ENCODE measurements around the gene KCNK13.

The KCNK13 gene

DNA sequence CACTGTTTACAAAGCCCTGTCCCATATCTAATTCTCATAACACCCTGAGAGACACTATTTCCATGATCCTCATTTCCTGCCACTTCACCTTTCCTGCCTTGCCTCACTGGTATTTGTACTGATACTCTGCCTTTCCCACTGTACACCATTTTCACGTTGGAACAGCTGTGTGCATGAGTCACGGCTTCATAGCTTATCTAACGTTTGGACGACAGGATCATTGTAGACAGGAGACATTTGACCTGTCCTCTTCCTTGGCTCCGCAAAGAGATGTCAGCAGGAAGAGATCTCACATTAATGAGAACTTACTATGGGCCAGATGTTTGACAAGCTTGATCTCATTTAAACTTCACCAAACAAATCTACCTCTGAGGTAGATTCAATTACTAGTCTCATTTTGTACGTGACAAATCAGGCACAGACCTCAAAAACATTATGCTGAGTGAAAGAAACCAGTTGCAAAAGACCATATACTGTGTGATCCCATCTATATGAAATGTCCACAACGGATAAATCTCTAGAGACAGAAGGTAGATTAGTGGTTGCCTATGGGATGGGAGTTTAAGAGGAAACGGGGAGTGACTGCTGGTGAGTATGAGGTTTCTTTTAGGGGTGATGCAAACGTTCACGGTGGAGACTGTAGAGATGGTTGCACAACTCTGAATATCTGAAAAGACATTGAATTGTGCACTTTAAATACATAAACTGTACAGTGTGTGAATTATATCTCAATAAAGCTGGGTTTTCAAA is 71.2 kb downstream of the KCNK13 start:
- no peak for DNase-seq (ENCODE audit: low read depth in 3 of 3)

DNA sequence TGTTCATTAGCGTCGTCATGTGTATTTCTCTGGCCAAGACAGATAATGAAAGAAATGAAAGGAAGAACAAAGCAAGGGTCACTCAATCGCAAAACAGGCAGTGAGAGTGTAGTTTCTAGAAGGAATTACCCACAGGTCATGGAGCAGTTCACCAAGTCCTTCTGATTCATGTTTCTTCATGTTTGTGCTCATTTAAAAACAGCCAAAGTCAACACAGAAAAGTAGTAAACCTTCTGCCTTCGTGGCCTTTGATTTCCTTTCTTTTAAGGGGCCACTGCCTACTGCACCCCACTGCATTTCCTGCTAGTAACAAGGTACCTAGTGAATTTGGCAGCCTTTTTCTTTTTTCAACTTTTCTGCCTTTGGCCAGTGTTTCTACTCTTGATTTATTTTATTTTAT is 75.1 kb downstream of the KCNK13 start:
- no peak for DNase-seq (ENCODE audit: low read depth in 3 of 3)

DNA sequence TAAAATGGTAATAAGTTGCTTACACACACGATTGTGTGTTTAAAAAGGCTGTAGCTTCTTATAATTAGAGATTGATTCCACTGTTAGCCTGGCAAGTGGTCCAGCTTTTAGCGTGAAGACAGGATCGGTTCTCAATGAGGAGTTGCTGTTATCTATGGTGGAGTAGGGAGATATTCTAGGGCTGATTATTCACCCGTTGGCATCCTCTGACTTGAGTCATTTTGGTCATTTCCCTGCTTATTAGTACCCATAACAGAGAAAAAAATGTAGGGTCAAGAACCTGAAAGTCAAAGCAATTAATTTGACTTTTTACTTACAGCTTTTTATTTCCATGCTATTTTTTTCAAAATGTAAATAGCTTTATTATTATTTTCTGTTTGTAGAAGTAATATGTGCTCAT is 76.0 kb downstream of the KCNK13 start:
- DNase-seq (ENCODE audit: low read depth in 3 of 3), result no peak

DNA sequence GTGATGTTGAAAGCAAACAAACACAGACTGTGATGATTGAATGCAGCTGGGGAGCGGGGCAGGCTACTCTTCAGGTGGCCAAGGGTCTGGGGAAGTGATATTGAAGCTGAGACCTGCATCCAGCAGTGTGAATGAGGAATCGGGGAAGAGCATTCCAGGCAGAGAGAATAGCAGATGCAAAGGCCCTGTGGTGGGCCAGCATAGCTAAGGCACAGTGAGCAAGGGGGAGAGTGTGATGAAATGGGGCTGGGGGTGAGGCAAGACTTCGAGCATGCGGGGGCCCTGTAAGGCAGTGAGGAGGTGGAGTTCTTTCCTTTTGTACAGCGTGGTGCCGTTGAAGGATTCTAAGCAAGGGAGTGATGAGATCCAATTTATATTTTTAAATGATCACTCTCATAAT is 77.4 kb downstream of the KCNK13 start:
- DNase-seq (ENCODE audit: low read depth in 3 of 3), result no peak

DNA sequence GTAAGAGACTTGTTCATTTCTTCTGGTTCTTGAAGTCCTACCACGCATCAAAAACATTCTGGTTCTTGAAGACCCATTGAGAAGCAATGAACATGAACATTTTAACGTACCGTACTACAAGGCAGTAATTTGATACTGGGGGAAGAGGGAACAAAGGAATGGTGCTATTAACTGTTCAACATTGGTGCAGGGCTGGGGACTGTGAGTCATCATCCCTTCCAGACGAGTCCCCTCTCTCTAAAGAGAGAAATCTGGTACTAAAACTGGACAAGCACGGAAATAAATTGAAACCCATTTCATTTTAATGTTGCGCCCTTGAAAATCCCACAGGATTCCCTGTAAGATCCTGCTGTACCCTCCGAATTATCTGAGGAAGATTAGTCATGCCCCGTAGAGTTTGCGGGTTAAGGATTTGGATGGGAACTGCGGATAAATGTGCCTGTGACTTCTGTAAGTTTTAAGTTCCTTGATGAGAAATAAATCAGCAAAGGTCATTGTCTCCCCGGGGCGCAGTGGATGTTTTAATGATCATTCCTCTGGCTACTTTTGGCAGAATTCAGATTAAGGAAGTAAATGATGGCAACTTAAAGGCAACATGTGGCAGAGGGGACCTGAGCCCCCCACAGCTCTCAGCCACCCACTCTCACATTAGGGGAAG is 78.6 kb downstream of the KCNK13 start:
- no peak for DNase-seq (ENCODE audit: low read depth in 3 of 3)

DNA sequence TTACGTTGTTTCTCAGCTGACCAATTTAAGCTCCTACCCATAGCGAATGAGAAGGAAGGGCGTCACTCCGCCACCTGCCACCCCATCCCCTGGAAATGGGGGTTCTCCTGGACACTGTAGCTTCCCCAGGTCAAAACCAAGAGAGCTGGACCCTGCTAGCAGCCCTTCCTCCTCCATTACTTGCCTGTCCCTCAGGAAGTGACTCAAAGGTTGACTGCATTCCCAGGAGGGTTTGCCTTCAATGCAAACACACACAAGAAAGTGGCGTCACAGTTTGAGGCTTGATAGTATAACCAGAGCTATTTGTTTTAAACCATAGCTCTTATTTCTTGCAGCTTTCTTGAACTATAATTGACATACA is 79.1 kb downstream of the KCNK13 start:
- DNase-seq (ENCODE audit: low read depth in 3 of 3), result no peak

DNA sequence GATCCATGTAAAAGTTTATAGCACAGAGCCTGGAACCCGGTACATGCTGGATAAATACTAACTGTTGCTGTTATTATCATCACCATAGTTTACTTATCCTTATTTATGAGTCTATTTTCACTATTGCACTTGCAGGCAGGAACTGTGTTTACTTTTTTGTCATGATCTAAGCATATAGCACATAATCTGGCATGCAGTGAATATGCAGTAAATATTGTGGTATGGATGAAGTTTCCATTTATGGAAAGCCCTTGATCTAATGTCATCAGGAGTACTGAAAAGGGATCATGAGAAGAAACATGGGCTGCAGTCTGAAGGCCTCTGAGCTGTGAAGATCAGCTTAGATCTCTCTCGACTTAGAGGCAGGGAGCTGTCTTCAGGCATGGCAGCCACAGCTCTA is 91.6 kb downstream of the KCNK13 start:
- DNase-seq (ENCODE audit: low read depth in 3 of 3), result no peak

DNA sequence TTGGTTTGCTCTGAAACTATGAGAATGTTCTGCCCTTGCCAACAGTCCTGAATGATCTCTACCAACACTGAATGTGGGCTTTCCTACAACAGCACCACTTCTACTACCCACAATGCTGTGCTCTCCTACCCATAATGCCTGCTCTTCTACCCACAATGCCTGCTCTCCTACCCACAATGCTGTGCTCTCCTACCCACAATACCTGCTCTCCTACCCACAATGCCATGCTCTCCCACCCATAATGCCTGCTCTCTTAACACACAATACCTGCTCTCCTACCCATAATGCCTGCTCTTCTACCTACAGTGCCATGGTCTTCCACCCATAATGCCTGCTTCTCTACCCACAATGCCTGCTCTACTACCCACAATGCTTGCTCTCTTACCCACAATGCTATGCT is 92.3 kb downstream of the KCNK13 start:
- DNase-seq (ENCODE audit: low read depth in 3 of 3), result no peak

DNA sequence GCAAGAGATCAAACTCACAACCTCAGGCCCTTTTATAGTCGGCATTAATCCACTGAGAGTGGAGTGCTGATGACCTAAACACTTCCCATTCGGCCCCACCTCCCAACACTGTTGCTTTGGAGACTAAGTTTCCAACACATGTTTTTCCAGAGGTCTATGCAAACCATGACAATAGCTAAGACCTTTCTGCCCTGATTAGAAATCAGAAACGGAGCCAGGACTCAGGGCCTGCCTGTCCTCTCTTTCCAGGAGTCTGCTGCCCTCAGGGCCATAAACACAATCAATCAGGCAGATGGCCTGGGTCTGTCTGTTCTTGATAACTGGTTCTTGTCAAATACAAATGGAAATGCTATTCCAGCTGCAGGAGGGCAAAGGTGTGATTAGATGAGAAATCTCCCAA is 97.4 kb downstream of the KCNK13 start:
- no peak for DNase-seq (ENCODE audit: low read depth in 3 of 3)

DNA sequence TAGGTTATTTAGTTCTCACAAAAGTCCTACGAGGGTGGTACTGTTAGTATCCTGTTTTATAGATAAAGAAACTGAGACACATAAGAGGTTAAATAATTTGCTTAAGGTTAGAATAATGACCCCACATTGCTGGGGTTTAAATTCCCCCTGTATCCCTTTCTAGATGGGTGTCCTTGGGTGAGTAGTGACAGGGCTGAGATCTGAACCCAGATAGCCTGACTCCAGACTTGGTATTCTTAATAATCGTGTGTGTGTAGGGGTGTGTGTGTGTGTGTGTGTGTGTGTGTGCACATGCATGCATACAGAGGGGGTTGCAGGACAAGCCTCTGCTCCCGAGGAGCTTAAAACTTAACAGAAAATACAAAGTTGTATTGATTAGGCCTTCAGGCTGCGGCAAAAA is 97.9 kb downstream of the KCNK13 start:
- DNase-seq (ENCODE audit: low read depth in 3 of 3), result no peak

DNA sequence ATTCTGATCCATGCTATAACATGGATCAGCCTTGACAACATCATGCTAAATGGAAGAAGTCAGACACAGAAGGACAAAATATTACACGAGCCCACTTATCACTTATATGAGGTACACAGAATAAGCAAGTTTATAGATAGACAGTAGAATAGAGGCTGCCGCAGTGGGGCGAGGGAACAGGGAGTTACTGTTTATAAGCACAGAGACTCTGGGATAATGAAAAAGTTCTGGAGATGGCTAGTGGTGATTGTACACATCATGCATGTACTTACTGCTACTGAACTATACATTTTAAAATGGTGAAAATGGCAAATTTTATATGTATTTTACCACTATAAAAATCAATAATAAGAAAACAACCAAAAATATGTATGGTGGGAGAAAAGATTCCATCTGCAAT is 99.3 kb downstream of the KCNK13 start:
- no peak for DNase-seq (ENCODE audit: low read depth in 3 of 3)

DNA sequence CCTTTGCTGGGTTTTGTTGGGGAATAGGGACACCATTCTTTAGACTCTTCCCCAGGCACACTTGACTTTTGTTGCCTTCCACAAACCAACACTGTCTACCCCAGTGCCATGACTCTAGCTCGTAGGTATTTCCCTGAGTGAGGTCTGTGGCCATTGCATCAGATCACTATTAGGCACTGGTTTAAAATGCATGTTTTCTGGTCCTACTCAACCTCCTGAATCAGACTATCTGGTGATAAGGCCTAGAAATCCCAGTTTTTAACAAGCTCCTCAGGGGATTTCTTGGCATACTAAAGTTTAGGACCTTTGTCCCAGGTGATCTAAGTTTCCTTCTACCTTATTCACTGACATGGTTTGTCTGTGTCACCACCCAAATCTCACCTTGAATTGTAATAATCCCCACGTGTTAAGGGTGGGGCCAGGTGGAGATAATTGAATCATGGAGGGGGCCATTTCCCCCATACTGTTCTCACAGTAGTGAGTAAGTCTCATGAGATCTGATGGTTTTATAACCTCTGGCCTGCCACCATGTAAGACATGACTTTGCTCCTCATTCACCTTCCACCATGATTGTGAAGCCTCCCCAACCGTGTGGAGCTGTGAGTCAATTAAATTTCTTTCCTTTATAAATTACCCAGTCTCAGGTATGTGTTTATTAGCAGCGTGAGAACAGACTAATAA is 106.8 kb downstream of the KCNK13 start:
- no peak for DNase-seq (ENCODE audit: low read depth in 3 of 3)

DNA sequence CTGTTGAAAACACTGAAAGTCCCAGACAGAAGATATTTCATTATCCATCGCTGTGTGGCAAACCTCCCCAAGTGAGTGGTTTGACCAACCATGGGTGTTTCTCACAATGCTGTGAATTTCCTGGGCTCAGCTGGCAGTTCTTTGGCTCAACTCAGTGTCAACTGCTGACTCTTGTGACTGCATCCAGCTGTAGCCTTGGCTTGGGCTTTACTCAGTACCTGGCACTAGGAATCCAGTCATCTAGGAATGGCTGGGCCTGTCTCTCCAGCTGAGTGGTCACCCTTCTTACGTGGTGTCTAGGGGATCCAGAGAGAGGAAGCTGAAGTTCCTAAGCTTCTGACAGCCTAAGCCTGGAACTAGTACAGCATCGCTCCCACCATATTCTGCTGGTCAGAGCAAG is 113.8 kb downstream of the KCNK13 start:
- no peak for DNase-seq (ENCODE audit: low read depth in 3 of 3)

DNA sequence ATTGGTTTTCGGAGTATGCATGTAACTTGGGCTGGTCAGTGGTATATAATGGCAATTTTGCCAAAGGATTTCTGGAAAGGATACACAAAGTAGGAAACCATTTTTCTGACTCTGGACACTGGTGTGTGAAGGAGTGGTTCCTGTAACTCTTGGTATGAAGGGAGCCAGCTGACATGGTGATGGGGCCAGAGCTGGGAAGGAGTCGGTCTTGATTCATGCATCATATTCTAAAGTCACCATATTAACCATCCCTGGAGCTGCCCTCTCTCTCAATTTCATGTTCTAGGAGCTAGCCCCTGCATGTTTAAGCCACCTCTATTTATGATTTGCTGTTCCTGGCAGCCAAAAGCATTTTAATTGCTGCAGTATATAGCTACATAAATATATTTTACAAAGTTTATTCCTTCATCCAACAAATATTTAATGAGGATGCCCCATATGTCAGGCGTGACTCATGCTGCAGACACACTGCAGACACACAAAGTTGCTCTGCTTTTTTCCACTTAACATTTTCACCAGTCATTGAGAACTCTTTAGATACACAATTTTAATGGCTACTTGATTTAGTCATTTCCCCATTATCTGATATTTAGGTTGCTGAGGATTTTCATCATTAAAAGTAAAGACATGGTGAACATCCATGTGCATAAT is 115.9 kb downstream of the KCNK13 start:
- no peak for DNase-seq (ENCODE audit: low read depth in 3 of 3)

DNA sequence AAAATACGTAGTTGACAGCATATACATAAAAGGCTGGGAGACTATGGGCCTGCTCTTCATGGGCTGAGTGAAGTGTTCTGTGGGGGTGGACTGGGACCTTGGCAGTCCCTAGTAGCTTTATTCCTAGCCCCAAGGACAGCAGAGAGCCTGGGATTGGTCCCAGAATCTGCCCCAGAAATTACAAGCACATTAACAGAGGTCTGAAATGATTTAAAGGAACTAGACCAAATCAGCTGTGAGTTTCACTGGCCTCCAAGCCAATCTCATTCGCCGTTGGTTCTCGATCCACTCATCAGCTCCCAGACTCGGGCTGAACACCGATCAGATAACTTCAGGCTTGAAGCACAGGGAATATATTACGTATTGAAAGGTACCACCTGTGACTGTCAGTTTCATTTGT is 117.6 kb downstream of the KCNK13 start:
- no peak for DNase-seq (ENCODE audit: low read depth in 3 of 3)

DNA sequence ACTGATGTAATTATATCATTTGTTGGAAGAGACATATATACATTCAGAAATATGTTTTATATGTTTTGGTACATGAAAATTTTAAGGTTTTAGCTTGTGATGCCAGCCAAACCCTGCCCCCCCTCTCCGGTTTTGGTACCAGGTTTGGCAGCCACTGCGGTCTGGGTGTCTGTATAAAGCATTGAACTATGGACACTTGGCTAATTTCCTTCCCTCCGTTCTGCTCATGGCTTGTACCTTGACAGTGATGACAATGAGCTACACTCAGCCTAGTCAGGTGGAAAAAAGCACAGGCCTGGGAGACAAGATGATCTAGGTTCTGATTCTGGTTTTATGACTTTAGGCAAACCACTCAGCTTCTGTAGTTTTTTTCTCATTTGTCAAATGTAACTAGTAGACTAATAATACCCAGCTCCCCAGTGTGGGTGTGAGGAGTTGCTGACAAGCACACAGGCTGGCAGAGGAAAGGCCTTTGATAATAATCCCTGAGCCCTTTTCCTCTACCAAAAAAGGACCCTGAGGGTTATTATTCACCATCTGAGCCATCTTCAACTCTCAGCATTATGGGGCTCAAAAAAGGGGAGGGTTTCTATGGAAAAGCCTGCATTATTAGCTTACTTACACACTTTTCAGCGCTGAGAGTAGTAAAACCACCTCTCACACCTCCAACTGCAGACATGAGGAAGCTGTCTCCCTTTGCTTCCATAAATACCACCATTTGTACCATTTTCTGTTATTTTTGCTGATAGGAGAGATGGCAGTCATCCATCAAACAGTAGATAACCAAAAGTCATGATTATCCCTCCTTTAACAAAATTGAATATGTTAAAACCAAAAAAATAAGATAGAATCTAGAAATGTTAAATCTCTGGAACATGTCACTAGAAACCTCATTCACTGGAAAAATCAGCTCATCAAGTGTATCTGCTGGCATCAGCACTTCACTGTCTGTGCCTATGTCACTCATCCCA is 118.3 kb downstream of the KCNK13 start:
- DNase-seq (ENCODE audit: low read depth in 3 of 3), result no peak

DNA sequence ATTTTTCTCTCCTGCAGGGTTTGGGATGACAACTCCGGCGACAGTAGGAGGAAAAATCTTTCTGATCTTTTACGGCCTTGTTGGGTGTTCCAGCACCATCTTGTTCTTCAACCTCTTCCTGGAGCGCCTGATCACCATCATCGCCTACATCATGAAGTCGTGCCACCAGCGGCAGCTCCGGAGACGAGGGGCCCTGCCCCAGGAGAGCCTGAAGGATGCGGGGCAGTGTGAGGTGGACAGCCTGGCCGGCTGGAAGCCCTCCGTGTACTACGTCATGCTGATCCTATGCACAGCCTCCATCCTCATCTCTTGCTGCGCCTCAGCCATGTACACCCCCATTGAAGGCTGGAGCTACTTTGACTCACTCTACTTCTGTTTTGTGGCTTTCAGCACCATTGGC is 122.3 kb downstream of the KCNK13 start:
- DNase-seq (ENCODE audit: low read depth in 3 of 3), result no peak

DNA sequence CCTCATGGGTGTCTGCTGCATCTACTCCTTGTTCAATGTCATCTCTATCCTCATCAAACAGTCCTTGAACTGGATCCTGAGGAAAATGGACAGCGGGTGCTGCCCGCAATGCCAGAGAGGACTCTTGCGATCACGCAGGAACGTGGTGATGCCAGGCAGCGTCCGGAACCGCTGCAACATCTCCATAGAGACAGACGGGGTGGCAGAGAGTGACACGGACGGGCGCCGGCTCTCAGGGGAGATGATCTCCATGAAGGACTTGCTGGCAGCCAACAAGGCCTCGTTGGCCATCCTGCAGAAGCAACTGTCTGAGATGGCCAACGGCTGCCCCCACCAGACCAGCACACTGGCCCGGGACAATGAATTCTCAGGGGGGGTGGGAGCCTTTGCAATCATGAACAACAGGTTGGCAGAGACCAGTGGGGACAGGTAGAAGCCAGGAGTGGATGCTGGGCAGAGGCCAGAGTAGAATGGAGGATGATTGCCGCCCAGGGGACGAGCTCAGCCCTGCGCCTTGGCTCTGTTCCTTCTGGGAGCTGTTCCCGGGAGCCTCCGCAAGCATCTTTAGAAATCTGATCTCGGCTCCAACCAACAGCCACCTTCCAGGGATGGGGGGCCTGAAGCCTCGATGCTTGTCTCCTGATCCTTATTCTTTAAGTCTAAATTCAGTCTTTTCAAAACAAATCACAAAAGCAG is 122.9 kb downstream of the KCNK13 start:
- DNase-seq (ENCODE audit: low read depth in 3 of 3), result no peak

DNA sequence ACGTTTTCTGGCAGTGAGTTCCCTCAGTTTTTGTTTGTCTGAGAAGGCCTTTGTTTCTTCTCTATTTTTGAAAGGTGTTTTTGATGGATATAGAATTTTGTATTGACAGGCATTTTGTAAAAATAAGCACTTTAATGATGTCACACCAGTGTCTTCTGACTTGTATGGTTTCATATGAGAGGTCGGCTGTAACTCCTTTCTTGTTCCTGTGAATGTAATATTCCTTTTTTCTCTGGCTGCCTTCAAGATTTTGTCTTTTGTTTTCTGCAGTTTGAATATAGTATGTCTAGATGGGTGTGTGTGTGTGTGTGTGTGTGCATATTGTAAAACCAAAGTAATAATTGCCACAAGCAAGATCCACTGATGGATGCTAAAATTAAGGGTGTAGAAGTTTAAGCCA is 126.8 kb downstream of the KCNK13 start:
- no peak for DNase-seq (ENCODE audit: low read depth in 3 of 3)

DNA sequence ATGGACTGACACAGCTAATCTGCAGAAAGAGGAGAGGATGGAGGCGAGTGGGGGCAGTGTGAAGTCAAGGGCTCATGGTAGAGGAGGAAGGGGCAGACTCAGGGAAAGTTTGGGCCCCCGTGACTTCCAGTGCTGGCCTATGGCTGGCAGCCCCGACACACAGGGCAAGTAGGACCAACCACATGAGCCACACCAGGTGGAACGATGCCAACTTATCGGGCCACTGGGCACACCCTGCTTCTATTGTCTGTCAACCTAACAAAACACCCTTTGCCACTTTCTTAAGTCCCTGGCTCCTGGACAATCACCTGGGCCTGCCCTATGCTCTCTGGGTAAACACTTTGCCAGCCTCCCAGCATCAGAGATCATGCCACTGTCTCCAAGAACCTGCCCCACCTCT is 129.4 kb downstream of the KCNK13 start:
- DNase-seq (ENCODE audit: low read depth in 3 of 3), result no peak

DNA sequence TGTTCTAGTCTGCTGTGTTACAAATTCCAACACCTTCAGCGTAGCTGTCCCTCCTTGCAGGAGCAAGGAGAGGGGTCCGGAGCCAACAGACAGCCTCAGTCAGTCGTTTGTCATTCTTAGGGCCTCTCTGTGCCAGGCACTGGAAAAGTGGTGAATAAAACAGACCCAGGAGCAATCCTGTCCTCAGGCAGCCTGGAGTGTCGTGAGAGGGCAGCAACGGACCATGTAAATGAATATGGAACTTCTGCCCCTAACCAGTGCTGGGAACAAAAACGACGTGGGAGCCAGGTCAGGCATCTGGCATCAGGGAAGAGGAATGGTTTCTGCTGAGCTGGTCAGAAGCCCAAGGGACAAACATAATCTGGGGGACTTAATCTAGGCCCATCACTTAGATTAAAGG is 129.8 kb downstream of the KCNK13 start:
- no peak for DNase-seq (ENCODE audit: low read depth in 3 of 3)
